Astrocyte (in vitro differentiated cells and primary cell): ENCODE data around the gene MT4. TPM values are rescaled to one million over a fixed set of nuclear protein-coding genes. Genes with fewer than 3 reads are reported as not detected.

Experiments
- DNase-seq: peaks from one replicate; pipeline ENCODE4 v3.0.0-alpha.2; 2010; ENCODE audit warnings: low read depth
- FAIRE-seq: peaks from 2 replicates; lab custom pipeline; 2011; peaks lifted over from hg19 to GRCh38; lab: Jason Lieb, UNC
- H2AFZ ChIP-seq: 2 replicates; pipeline ENCODE4 v1.6.0; 2012; ENCODE audit warnings: low read depth, low read length, inconsistent platforms
- H3K27ac ChIP-seq: 2 replicates; pipeline ENCODE4 v1.5.1; 2011; ENCODE audit warnings: low read depth, low read length, inconsistent platforms
- H3K27me3 ChIP-seq: 2 replicates; pipeline ENCODE4 v1.6.0; 2011; ENCODE audit warnings: low read length, inconsistent platforms; ENCODE audit not compliant: insufficient read depth
- H3K36me3 ChIP-seq: 2 replicates; pipeline ENCODE4 v1.5.1; 2011; ENCODE audit warnings: low read length, inconsistent platforms; ENCODE audit not compliant: insufficient read depth
- H3K4me1 ChIP-seq: 2 replicates; pipeline ENCODE4 v1.5.1; 2011; ENCODE audit warnings: low read length, inconsistent platforms; ENCODE audit not compliant: insufficient read depth
- H3K4me2 ChIP-seq: 2 replicates; pipeline ENCODE4 v1.6.0; 2012; ENCODE audit warnings: low read length, inconsistent platforms
- H3K4me3 ChIP-seq: 2 replicates; pipeline ENCODE4 v1.5.1; 2011; ENCODE audit warnings: low read depth, mild to moderate bottlenecking, low read length, inconsistent platforms; ENCODE audit not compliant: insufficient read depth
- H3K79me2 ChIP-seq: 2 replicates; pipeline ENCODE4 v1.6.0; 2012; ENCODE audit warnings: mild to moderate bottlenecking, low read length, inconsistent platforms; ENCODE audit not compliant: insufficient read depth
- H3K9ac ChIP-seq: 2 replicates; pipeline ENCODE4 v1.6.0; 2012; ENCODE audit warnings: mild to moderate bottlenecking, low read length, inconsistent platforms
- H3K9me3 ChIP-seq: 2 replicates; pipeline ENCODE4 v1.5.1; 2012; ENCODE audit warnings: low read depth, mild to moderate bottlenecking, low read length, inconsistent platforms; ENCODE audit not compliant: insufficient read depth
- H4K20me1 ChIP-seq: 2 replicates; pipeline ENCODE4 v1.6.0; 2012; ENCODE audit warnings: low read length, inconsistent platforms; ENCODE audit not compliant: insufficient read depth
- H3K27ac Mint-ChIP-seq: one replicate; pipeline ENCODE4 v1.8.0; 2021; ENCODE audit warnings: mild to moderate bottlenecking, mixed read lengths; ENCODE audit not compliant: unreplicated experiment
- H3K27me3 Mint-ChIP-seq: one replicate; pipeline ENCODE4 v1.8.0; 2021; ENCODE audit warnings: low read depth, mixed read lengths; ENCODE audit not compliant: unreplicated experiment
- H3K36me3 Mint-ChIP-seq: one replicate; pipeline ENCODE4 v1.8.0; 2021; ENCODE audit warnings: low read depth, mixed read lengths; ENCODE audit not compliant: unreplicated experiment
- H3K4me1 Mint-ChIP-seq: one replicate; pipeline ENCODE4 v1.8.0; 2021; ENCODE audit warnings: low read depth, mixed read lengths; ENCODE audit not compliant: unreplicated experiment
- H3K4me3 Mint-ChIP-seq: one replicate; pipeline ENCODE4 v1.8.0; 2021; ENCODE audit warnings: mild to moderate bottlenecking, moderate library complexity, mixed read lengths; ENCODE audit not compliant: unreplicated experiment
- H3K9me3 Mint-ChIP-seq: one replicate; pipeline ENCODE4 v1.8.0; 2021; ENCODE audit warnings: mild to moderate bottlenecking, mixed read lengths; ENCODE audit not compliant: unreplicated experiment
- CTCF ChIP-seq: IDR thresholded peaks from 2 replicates; pipeline ENCODE4 v1.5.1; 2011; ENCODE audit warnings: low read depth, mild to moderate bottlenecking, inconsistent platforms, low read length, moderate library complexity; ENCODE audit not compliant: insufficient read depth
- EZH2 ChIP-seq: IDR thresholded peaks from 2 replicates; pipeline ENCODE4 v1.6.1; 2012; ENCODE audit warnings: mild to moderate bottlenecking, low read length, inconsistent platforms; ENCODE audit not compliant: insufficient read depth
- total RNA-seq: library from RNA; stranded (reverse); gene quantifications from 2 replicates; pipeline ENCODE4 v1.2.1, GENCODE V29; 2021

Gene MT4
- total RNA-seq, 1 donor from 2014 or later, result not detected

GRCh38 chr16:56584276-56584675, 19.4 kb downstream of the MT4 start:
- Mint-ChIP-seq H3K27ac (no peak overlapping the region), H3K9me3 (peaks cover 2% of the 10 kb centered on the region), H3K4me3 (no peak overlapping the region), H3K4me1 (peaks cover 2% of the 10 kb centered on the region), H3K36me3 (no peaks in the 10 kb centered on the region), H3K27me3 (peaks cover 71% of the 10 kb centered on the region)
- TF ChIP-seq CTCF, result no peak
- no peak for TF ChIP-seq EZH2
- no peaks in the 10 kb centered on the region for H3K36me3 ChIP-seq
- no peak overlapping the region for H3K9ac ChIP-seq
- no peaks in the 10 kb centered on the region for H3K79me2 ChIP-seq
- no peak for DNase-seq
- no peak overlapping the region for H3K27ac ChIP-seq
- H4K20me1 ChIP-seq, result no peaks in the 10 kb centered on the region
- no peak overlapping the region for H2AFZ ChIP-seq
- FAIRE-seq, result no peak
- no peaks in the 10 kb centered on the region for H3K9me3 ChIP-seq
- no peak overlapping the region for H3K4me2 ChIP-seq
- H3K4me3 ChIP-seq, result no peak overlapping the region
- peaks cover 6% of the 10 kb centered on the region for H3K4me1 ChIP-seq
- peaks cover 31% of the 10 kb centered on the region for H3K27me3 ChIP-seq

GRCh38 chr16:56588781-56589140, 23.9 kb downstream of the MT4 start:
- Histone ChIP-seq H3K9me3 (no peaks in the 10 kb centered on the region), H3K4me3 (peak overlapping the region; percentile 39), H3K27me3 (peaks cover 39% of the 10 kb centered on the region), H2AFZ (peak overlapping the region; percentile 60), H3K36me3 (no peaks in the 10 kb centered on the region), H3K4me2 (peak overlapping the region; percentile 82), H3K9ac (no peak overlapping the region), H3K27ac (no peak overlapping the region), H3K4me1 (peaks cover 10% of the 10 kb centered on the region), H3K79me2 (no peaks in the 10 kb centered on the region), H4K20me1 (no peaks in the 10 kb centered on the region)
- Mint-ChIP-seq H3K36me3 (no peaks in the 10 kb centered on the region), H3K27me3 (peaks cover 87% of the 10 kb centered on the region), H3K4me1 (peaks cover 2% of the 10 kb centered on the region), H3K27ac (no peak overlapping the region), H3K9me3 (peaks cover 6% of the 10 kb centered on the region), H3K4me3 (peak overlapping the region; percentile 77)
- TF ChIP-seq EZH2 (no peak), CTCF (no peak)
- DNase-seq (no peak), FAIRE-seq (no peak)

- no peaks in the 10 kb centered on the region for H3K9me3 ChIP-seq
- peak within 1 kb of the TSS; percentile 82 for H3K4me2 ChIP-seq
- H3K9ac ChIP-seq, result no peak within 1 kb of the TSS
- H3K4me3 ChIP-seq, result peak within 1 kb of the TSS; percentile 39
- Mint-ChIP-seq H3K9me3 (peaks cover 6% of the 10 kb centered on the region), H3K4me1 (peaks cover 2% of the 10 kb centered on the region), H3K27ac (no peak within 1 kb of the TSS), H3K36me3 (no peaks in the 10 kb centered on the region), H3K27me3 (peaks cover 80% of the 10 kb centered on the region), H3K4me3 (peak within 1 kb of the TSS; percentile 77)
- no peaks in the 10 kb centered on the region for H3K36me3 ChIP-seq
- H4K20me1 ChIP-seq, result no peaks in the 10 kb centered on the region
- FAIRE-seq, result no peak
- H3K27me3 ChIP-seq, result peaks cover 37% of the 10 kb centered on the region
- peak within 1 kb of the TSS; percentile 60 for H2AFZ ChIP-seq
- peaks cover 10% of the 10 kb centered on the region for H3K4me1 ChIP-seq
- TF ChIP-seq EZH2 (peak; percentile 58), CTCF (no peak)
- H3K27ac ChIP-seq, result no peak within 1 kb of the TSS
- no peak for DNase-seq
- H3K79me2 ChIP-seq, result no peaks in the 10 kb centered on the region
Observed at GRCh38 chr16:56589141-56590039, 24.5 kb downstream of the MT4 start, which contains the start of gene MT3. MT3 (plus strand) TSS chr16:56589528; CDS start chr16:56589591, 63 bp downstream.
